Measurements from ENCODE around the gene MPP2.

GRCh38 chr17:43952724-43953666 is 45.7 kb upstream of the MPP2 start:
- TF ChIP-seq POU2F2 (IDR thresholded peaks at IDR 0.05; ENCODE audit: low read depth, low read length) (no peak), TAF1 (IDR thresholded peaks at IDR 0.05; ENCODE audit: low read depth, low read length) (no peak), POLR2AphosphoS5 (IDR thresholded peaks at IDR 0.05; ENCODE audit: low read depth, low read length) (no peak)

Data from GM12891 (cell line).